Colon (tissue), 2 donors: Measurements from ENCODE around the gene UNC119B.

ENCODE experiments used
- FAIRE-seq: peaks from 2 replicates; lab custom pipeline; 2012; peaks lifted over from hg19 to GRCh38; lab: Jason Lieb, UNC
- donor health status: control.
- donor health status: control.

The UNC119B gene

GRCh38 chr12:120688527-120689071 lies 21.7 kb upstream of the UNC119B start:
- FAIRE-seq = no peak

GRCh38 chr12:120689397-120690082 lies 20.7 kb upstream of the UNC119B start:
- no peak for FAIRE-seq

- FAIRE-seq = no peak
Measured at GRCh38 chr12:120690083-120690450, 20.2 kb upstream of the UNC119B start.

GRCh38 chr12:120690978-120691377 lies 19.3 kb upstream of the UNC119B start:
- FAIRE-seq = no peak

- FAIRE-seq = no peak
Measured at GRCh38 chr12:120692524-120693033, 17.7 kb upstream of the UNC119B start.

- FAIRE-seq = no peak
Measured at GRCh38 chr12:120693848-120694247, 16.4 kb upstream of the UNC119B start.

GRCh38 chr12:120696626-120697025 lies 13.6 kb upstream of the UNC119B start:
- FAIRE-seq = no peak

GRCh38 chr12:120697344-120697743 lies 12.9 kb upstream of the UNC119B start:
- FAIRE-seq = no peak

- no peak for FAIRE-seq
Measured at GRCh38 chr12:120698665-120699064, 11.6 kb upstream of the UNC119B start.

GRCh38 chr12:120699553-120699952 lies 10.7 kb upstream of the UNC119B start:
- FAIRE-seq = no peak

GRCh38 chr12:120700886-120701285 lies 9.4 kb upstream of the UNC119B start:
- no peak for FAIRE-seq

GRCh38 chr12:120702637-120703036 lies 7.6 kb upstream of the UNC119B start:
- no peak for FAIRE-seq

- no peak for FAIRE-seq
Measured at GRCh38 chr12:120703311-120703942, 6.8 kb upstream of the UNC119B start.

GRCh38 chr12:120705618-120706017 lies 4.6 kb upstream of the UNC119B start:
- no peak for FAIRE-seq

- FAIRE-seq = no peak
Measured at GRCh38 chr12:120706029-120706428, 4.2 kb upstream of the UNC119B start.

- no peak for FAIRE-seq
Measured at GRCh38 chr12:120708651-120709050, 1.6 kb upstream of the UNC119B start.

- no peak for FAIRE-seq
Measured at GRCh38 chr12:120710805-120711296, 593 bp downstream of the UNC119B start.

GRCh38 chr12:120711411-120711810 lies 1.2 kb downstream of the UNC119B start:
- FAIRE-seq = no peak

GRCh38 chr12:120712610-120713009 lies 2.4 kb downstream of the UNC119B start:
- FAIRE-seq = no peak

- no peak for FAIRE-seq
Measured at GRCh38 chr12:120713861-120714482, 3.7 kb downstream of the UNC119B start.

GRCh38 chr12:120718055-120718454 lies 7.8 kb downstream of the UNC119B start:
- no peak for FAIRE-seq

GRCh38 chr12:120719072-120719471 lies 8.8 kb downstream of the UNC119B start:
- FAIRE-seq = no peak
